Keratinocyte (primary cell): Measurements from ENCODE around the gene ZBTB44. TPM values are rescaled to one million over a fixed set of nuclear protein-coding genes. Genes with fewer than 3 reads are reported as not detected.

Experiments used
- DNase-seq: peaks from one replicate; pipeline ENCODE4 v3.0.0-alpha.2; 2011; ENCODE audit warnings: low read depth, missing footprints, low spot score
- FAIRE-seq: peaks from 2 replicates; lab custom pipeline; 2011; peaks lifted over from hg19 to GRCh38; lab: Jason Lieb, UNC
- H2AFZ ChIP-seq: 2 replicates; pipeline ENCODE4 v1.6.0; 2012; ENCODE audit warnings: low read length, control low read depth, inconsistent platforms; ENCODE audit not compliant: control insufficient read depth
- H3K27ac ChIP-seq: 2 replicates; pipeline ENCODE4 v1.5.1; 2011; ENCODE audit warnings: low read length; ENCODE audit not compliant: control insufficient read depth, insufficient read depth
- H3K27me3 ChIP-seq: 3 replicates; pipeline ENCODE4 v1.6.0; 2011; ENCODE audit warnings: low read length; ENCODE audit not compliant: control insufficient read depth, insufficient read depth; ENCODE audit errors: extremely low read depth
- H3K36me3 ChIP-seq, 2 experiments: 2 replicates in 1 of 2; 3 replicates in 1 of 2; pipeline ENCODE4 v1.5.1; 2011; ENCODE audit warnings: low read length in 2 of 2, mild to moderate bottlenecking in 1 of 2; ENCODE audit not compliant: control insufficient read depth in 2 of 2, insufficient read depth in 2 of 2; ENCODE audit errors: extremely low read depth in 1 of 2
- H3K4me1 ChIP-seq: 3 replicates; pipeline ENCODE4 v1.5.1; 2011; ENCODE audit warnings: low read length; ENCODE audit not compliant: control insufficient read depth, insufficient read depth; ENCODE audit errors: extremely low read depth
- H3K4me2 ChIP-seq: 3 replicates; pipeline ENCODE4 v1.6.0; 2011; ENCODE audit warnings: low read depth, low read length; ENCODE audit not compliant: control insufficient read depth, insufficient read depth; ENCODE audit errors: extremely low read depth
- H3K4me3 ChIP-seq, 3 experiments: fragments of 200-600 bp in 1 of 3; sonication (generic) in 1 of 3; 2 replicates in 2 of 3; 3 replicates in 1 of 3; pipeline ENCODE4 v1.5.1; 2011 to 2016; ENCODE audit warnings: low read length in 3 of 3, mild to moderate bottlenecking in 3 of 3, control low read depth in 2 of 3, inconsistent platforms in 1 of 3, low read depth in 1 of 3, mixed read lengths in 1 of 3, mixed run types in 1 of 3, moderate library complexity in 1 of 3; ENCODE audit not compliant: control insufficient read depth in 2 of 3, insufficient read depth in 2 of 3; ENCODE audit errors: extremely low read depth in 1 of 3
- H3K79me2 ChIP-seq: 2 replicates; pipeline ENCODE4 v1.6.0; 2012; ENCODE audit warnings: low read length; ENCODE audit not compliant: control insufficient read depth, insufficient read depth
- H3K9ac ChIP-seq: 3 replicates; pipeline ENCODE4 v1.6.0; 2011; ENCODE audit warnings: low read length; ENCODE audit not compliant: control insufficient read depth, insufficient read depth; ENCODE audit errors: extremely low read depth
- H3K9me1 ChIP-seq: 3 replicates; pipeline ENCODE4 v1.6.0; 2011; ENCODE audit warnings: low read length; ENCODE audit not compliant: control insufficient read depth, insufficient read depth; ENCODE audit errors: extremely low read depth
- H3K9me3 ChIP-seq: 2 replicates; pipeline ENCODE4 v1.5.1; 2012; ENCODE audit warnings: low read depth, low read length; ENCODE audit not compliant: control insufficient read depth
- H4K20me1 ChIP-seq: 3 replicates; pipeline ENCODE4 v1.6.0; 2011; ENCODE audit warnings: low read length; ENCODE audit not compliant: control insufficient read depth, insufficient read depth; ENCODE audit errors: extremely low read depth
- EZH2 ChIP-seq: IDR thresholded peaks from one replicate; pipeline ENCODE4 v1.6.1; 2012; ENCODE audit warnings: inconsistent platforms, mild to moderate bottlenecking, low read length, moderate library complexity
- dilution Hi-C: fragments of 300-500 bp; cut with MboI; formaldehyde crosslinking; loops from one replicate; pipeline ENCODE4 v1.7.0; 2020; ENCODE audit warnings: low sequenced_read_pairs; ENCODE audit not compliant: extremely low pct_ligation_motif_present
- polyA plus RNA-seq, 5 experiments: library from polyadenylated mRNA; depleted of rRNA in 3 of 5; stranded (reverse) in 3 of 5; stranded (forward) in 1 of 5; unstranded in 1 of 5; fragments of >200 nt; gene quantifications; 1 replicate in 1 of 5; 2 replicates in 3 of 5; 3 replicates in 1 of 5; pipeline versions ENCODE4 v1.2.1 to v1.2.3, GENCODE V29; 2011 to 2012; ENCODE audit warnings: missing spikeins in 2 of 5, low read depth in 1 of 5, low replicate concordance in 1 of 5
- TF ChIP-seq, protein P1 (sequence below), 3 experiments: IDR thresholded peaks in 1 of 3; conservative IDR thresholded peaks in 1 of 3; optimal IDR thresholded peaks in 1 of 3; 2 replicates in 2 of 3; 3 replicates in 1 of 3; pipeline versions ENCODE3 to v1.5.1; 2011; ENCODE audit warnings: low read length in 3 of 3, mild to moderate bottlenecking in 3 of 3, moderate library complexity in 2 of 3, control low read depth in 1 of 3, inconsistent platforms in 1 of 3; ENCODE audit not compliant: insufficient read depth in 2 of 3; ENCODE audit errors: extremely low read depth in 1 of 3

Gene ZBTB44
- polyA plus RNA-seq, 1 donor (not counting 4 experiments of a cell fraction or from before 2014, with no cell fraction given): 16.8 TPM

DNA sequence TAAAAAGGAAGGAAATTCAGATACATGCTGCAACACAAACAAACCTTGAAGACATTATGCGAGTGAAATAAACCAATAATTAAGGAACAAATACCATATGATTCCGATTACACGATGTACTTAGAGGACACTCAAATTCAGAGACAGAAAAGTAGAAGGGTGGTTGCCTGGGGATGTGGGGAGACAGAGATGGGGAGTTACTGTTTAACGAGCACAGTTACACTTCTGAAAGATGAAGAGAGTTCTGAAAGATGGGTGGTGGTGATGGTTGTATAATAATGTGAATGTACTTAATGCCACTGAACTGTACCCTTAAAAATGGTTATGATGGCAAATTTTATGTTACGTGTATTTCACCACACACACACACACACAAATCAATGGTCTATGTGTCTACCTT is 14.7 kb downstream of the ZBTB44 start:
- Histone ChIP-seq H3K4me1 (no peaks in the 10 kb centered on the region), H3K27me3 (no peaks in the 10 kb centered on the region), H3K36me3 (peaks cover 0 to 3% of the 10 kb centered on the region in 2 experiments), H3K9me3 (no peaks in the 10 kb centered on the region), H3K4me2 (no peak overlapping the region), H3K9ac (no peak overlapping the region), H4K20me1 (no peaks in the 10 kb centered on the region), H3K4me3 (no peak overlapping the region), H2AFZ (no peak overlapping the region), H3K9me1 (no peaks in the 10 kb centered on the region), H3K27ac (no peak overlapping the region), H3K79me2 (peaks cover 38% of the 10 kb centered on the region)
- no peak for TF ChIP-seq EZH2
- TF ChIP-seq, protein P1, sequence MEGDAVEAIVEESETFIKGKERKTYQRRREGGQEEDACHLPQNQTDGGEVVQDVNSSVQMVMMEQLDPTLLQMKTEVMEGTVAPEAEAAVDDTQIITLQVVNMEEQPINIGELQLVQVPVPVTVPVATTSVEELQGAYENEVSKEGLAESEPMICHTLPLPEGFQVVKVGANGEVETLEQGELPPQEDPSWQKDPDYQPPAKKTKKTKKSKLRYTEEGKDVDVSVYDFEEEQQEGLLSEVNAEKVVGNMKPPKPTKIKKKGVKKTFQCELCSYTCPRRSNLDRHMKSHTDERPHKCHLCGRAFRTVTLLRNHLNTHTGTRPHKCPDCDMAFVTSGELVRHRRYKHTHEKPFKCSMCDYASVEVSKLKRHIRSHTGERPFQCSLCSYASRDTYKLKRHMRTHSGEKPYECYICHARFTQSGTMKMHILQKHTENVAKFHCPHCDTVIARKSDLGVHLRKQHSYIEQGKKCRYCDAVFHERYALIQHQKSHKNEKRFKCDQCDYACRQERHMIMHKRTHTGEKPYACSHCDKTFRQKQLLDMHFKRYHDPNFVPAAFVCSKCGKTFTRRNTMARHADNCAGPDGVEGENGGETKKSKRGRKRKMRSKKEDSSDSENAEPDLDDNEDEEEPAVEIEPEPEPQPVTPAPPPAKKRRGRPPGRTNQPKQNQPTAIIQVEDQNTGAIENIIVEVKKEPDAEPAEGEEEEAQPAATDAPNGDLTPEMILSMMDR (optimal IDR thresholded peaks at IDR 0.05 in 1 of 3, IDR thresholded peaks at IDR 0.05 in 1 of 3, conservative IDR thresholded peaks at IDR 0.05 in 1 of 3; ENCODE audit: extremely low read depth in 1 of 3, insufficient read depth in 2 of 3, low read length in 3 of 3): no peak
- dilution Hi-C loops: no loop called here
- FAIRE-seq: no peak
- no peak for DNase-seq

DNA sequence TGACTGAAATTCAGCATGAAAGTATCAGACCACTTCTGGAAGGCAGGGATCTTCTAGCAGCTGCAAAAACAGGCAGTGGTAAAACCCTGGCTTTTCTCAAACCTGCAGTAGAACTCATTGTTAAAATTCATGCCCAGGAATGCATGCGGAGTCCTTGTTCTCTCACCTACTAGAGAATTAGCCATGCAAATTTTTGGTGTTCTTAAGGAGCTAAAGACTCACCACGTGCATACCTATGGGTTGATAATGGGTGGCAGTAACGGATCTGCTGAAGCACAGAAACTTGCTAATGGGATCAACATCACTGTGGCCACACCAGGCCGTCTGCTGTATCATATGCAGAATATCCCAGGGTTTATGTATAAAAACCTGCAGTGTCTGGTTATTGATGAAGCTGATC is 19.1 kb downstream of the ZBTB44 start:
- Histone ChIP-seq H3K27ac (no peak overlapping the region), H3K79me2 (peaks cover 17% of the 10 kb centered on the region), H3K4me1 (no peaks in the 10 kb centered on the region), H3K27me3 (no peaks in the 10 kb centered on the region), H3K9ac (no peak overlapping the region), H2AFZ (no peak overlapping the region), H3K9me1 (no peaks in the 10 kb centered on the region), H4K20me1 (no peaks in the 10 kb centered on the region), H3K9me3 (no peaks in the 10 kb centered on the region), H3K36me3 (no peaks in the 10 kb centered on the region), H3K4me3 (no peak overlapping the region), H3K4me2 (no peak overlapping the region)
- dilution Hi-C loops: no loop called here
- FAIRE-seq: no peak
- no peak for DNase-seq
- TF ChIP-seq EZH2: no peak
- TF ChIP-seq, protein P1 (optimal IDR thresholded peaks at IDR 0.05 in 1 of 3, IDR thresholded peaks at IDR 0.05 in 1 of 3, conservative IDR thresholded peaks at IDR 0.05 in 1 of 3; ENCODE audit: extremely low read depth in 1 of 3, insufficient read depth in 2 of 3, low read length in 3 of 3): no peak
